HepG2 (cell line): Measurements from ENCODE around the gene CYB5R3. TPM values are rescaled to one million over a fixed set of nuclear protein-coding genes. Genes with fewer than 3 reads are reported as not detected.

ENCODE experiments used
- BRCA1 ChIP-seq: sonication (generic); formaldehyde crosslinking; IDR thresholded peaks from 2 replicates; pipeline ENCODE4 v1.4.0; 2020; ENCODE audit warnings: missing genetic modification reagents
- HNRNPL ChIP-seq: fragments of 200-400 bp; formaldehyde crosslinking; IDR thresholded peaks from 2 replicates; pipeline ENCODE4 v1.6.1; 2017; ENCODE audit warnings: mild to moderate bottlenecking, low read depth, low read length
- JUND ChIP-seq: sonication (generic); formaldehyde crosslinking; IDR thresholded peaks from 2 replicates; pipeline ENCODE4 v1.8.0; 2022; ENCODE audit warnings: mild to moderate bottlenecking, missing genetic modification reagents
- RAD51 ChIP-seq: fragments of 450-650 bp; IDR thresholded peaks from 2 replicates; pipeline ENCODE4 v1.6.1; 2016; ENCODE audit warnings: borderline replicate concordance
- SNAPC2 ChIP-seq: sonication (generic); formaldehyde crosslinking; IDR thresholded peaks from 2 replicates; pipeline ENCODE4 v1.8.1; 2022; ENCODE audit warnings: mild to moderate bottlenecking, missing genetic modification reagents
- SPEN ChIP-seq: sonication (generic); formaldehyde crosslinking; IDR thresholded peaks from 2 replicates; pipeline ENCODE4 v1.5.1; 2020; ENCODE audit warnings: low read depth, mild to moderate bottlenecking, missing genetic modification reagents
- TGIF2 ChIP-seq: IDR thresholded peaks from 2 replicates; pipeline ENCODE4 v1.6.1; 2016; ENCODE audit warnings: control low read depth, missing compliant biosample characterization
- ZFP90 ChIP-seq: sonication (generic); formaldehyde crosslinking; IDR thresholded peaks from 2 replicates; pipeline ENCODE4 v1.8.0; 2022; ENCODE audit warnings: missing genetic modification reagents, mild to moderate bottlenecking, inconsistent platforms, borderline replicate concordance
- ZMAT3 ChIP-seq: sonication (generic); formaldehyde crosslinking; conservative IDR thresholded peaks from 2 replicates; pipeline ENCODE4 v1.7.0; 2021; ENCODE audit warnings: missing genetic modification reagents
- ZMYM3 ChIP-seq: sonication (generic); formaldehyde crosslinking; IDR thresholded peaks from 2 replicates; pipeline ENCODE4 v1.5.1; 2020; ENCODE audit warnings: mild to moderate bottlenecking, missing genetic modification reagents
- ZNF17 ChIP-seq: sonication (generic); formaldehyde crosslinking; IDR thresholded peaks from 2 replicates; pipeline ENCODE4 v1.5.0; 2020; ENCODE audit warnings: mild to moderate bottlenecking, missing genetic modification reagents
- ZNF224 ChIP-seq: sonication (generic); formaldehyde crosslinking; IDR thresholded peaks from 2 replicates; pipeline ENCODE4 v1.5.0; 2020; ENCODE audit warnings: mild to moderate bottlenecking, missing genetic modification reagents
- ZNF253 ChIP-seq: sonication (generic); formaldehyde crosslinking; IDR thresholded peaks from 2 replicates; pipeline ENCODE4 v1.8.0; 2022; ENCODE audit warnings: mild to moderate bottlenecking, missing genetic modification reagents, borderline replicate concordance
- ZNF296 ChIP-seq: sonication (generic); formaldehyde crosslinking; conservative IDR thresholded peaks from 2 replicates; pipeline ENCODE4 v1.5.0; 2020; ENCODE audit warnings: mild to moderate bottlenecking, missing genetic modification reagents
- ZNF530 ChIP-seq: sonication (generic); formaldehyde crosslinking; IDR thresholded peaks from 2 replicates; pipeline ENCODE4 v1.5.0; 2020; ENCODE audit warnings: low read depth, mild to moderate bottlenecking, missing genetic modification reagents
- ZNF7 ChIP-seq: IDR thresholded peaks from 2 replicates; pipeline ENCODE4 v1.6.1; 2016; ENCODE audit warnings: missing biosample characterization, missing genetic modification reagents
- ZNF891 ChIP-seq: sonication (generic); formaldehyde crosslinking; IDR thresholded peaks from 2 replicates; pipeline ENCODE4 v1.5.0; 2020; ENCODE audit warnings: mild to moderate bottlenecking, missing genetic modification reagents
- polyA plus RNA-seq, 8 experiments: library from polyadenylated mRNA; depleted of rRNA in 3 of 8; stranded (reverse) in 7 of 8; unstranded in 1 of 8; fragments of >200 nt; fragmentation: Illumina TruSeq in 4 of 8; extraction: Trizol in 4 of 8; gene quantifications; 2 replicates each; pipeline versions ENCODE4 v1.2.1 to v1.2.3, GENCODE V29; 2011 to 2016; ENCODE audit warnings: low read depth in 4 of 8, missing spikeins in 1 of 8, mixed read lengths in 1 of 8; ENCODE audit not compliant: insufficient read depth in 1 of 8
- total RNA-seq, 5 experiments: library from RNA; depleted of rRNA; stranded (reverse); fragments of >200 nt; fragmentation: Illumina TruSeq; extraction: Trizol; gene quantifications; 2 replicates each; pipeline ENCODE4 v1.2.3, GENCODE V29; 2016; ENCODE audit warnings: low read depth in 1 of 5
- TF ChIP-seq, protein P1 (sequence below): sonication (generic); formaldehyde crosslinking; IDR thresholded peaks from 2 replicates; pipeline ENCODE4 v1.8.1; 2023; ENCODE audit warnings: mild to moderate bottlenecking, inconsistent platforms, moderate library complexity, missing genetic modification reagents, borderline replicate concordance
- TF ChIP-seq, protein P2 (sequence below): sonication (generic); formaldehyde crosslinking; IDR thresholded peaks from 2 replicates; pipeline ENCODE4 v1.5.0; 2020; ENCODE audit warnings: missing genetic modification reagents
- TF ChIP-seq, protein P3 (sequence below): sonication (generic); formaldehyde crosslinking; IDR thresholded peaks from 2 replicates; pipeline ENCODE4 v1.9.0; 2021; ENCODE audit warnings: missing genetic modification reagents, mild to moderate bottlenecking, borderline replicate concordance
- TF ChIP-seq, protein P4 (sequence below): sonication (generic); IDR thresholded peaks from 2 replicates; pipeline ENCODE4 v1.6.1; 2016; ENCODE audit warnings: low read depth, borderline replicate concordance
- TF ChIP-seq, protein P5 (sequence below): sonication (generic); formaldehyde crosslinking; IDR thresholded peaks from 2 replicates; pipeline ENCODE4 v1.5.0; 2020; ENCODE audit warnings: mild to moderate bottlenecking, missing genetic modification reagents

Gene CYB5R3
- total and polyA plus RNA-seq, 2 of the 13 experiments (the other 11 are each of a cell fraction or from before 2014, with no cell fraction given) = 32.4 to 305 TPM

DNA sequence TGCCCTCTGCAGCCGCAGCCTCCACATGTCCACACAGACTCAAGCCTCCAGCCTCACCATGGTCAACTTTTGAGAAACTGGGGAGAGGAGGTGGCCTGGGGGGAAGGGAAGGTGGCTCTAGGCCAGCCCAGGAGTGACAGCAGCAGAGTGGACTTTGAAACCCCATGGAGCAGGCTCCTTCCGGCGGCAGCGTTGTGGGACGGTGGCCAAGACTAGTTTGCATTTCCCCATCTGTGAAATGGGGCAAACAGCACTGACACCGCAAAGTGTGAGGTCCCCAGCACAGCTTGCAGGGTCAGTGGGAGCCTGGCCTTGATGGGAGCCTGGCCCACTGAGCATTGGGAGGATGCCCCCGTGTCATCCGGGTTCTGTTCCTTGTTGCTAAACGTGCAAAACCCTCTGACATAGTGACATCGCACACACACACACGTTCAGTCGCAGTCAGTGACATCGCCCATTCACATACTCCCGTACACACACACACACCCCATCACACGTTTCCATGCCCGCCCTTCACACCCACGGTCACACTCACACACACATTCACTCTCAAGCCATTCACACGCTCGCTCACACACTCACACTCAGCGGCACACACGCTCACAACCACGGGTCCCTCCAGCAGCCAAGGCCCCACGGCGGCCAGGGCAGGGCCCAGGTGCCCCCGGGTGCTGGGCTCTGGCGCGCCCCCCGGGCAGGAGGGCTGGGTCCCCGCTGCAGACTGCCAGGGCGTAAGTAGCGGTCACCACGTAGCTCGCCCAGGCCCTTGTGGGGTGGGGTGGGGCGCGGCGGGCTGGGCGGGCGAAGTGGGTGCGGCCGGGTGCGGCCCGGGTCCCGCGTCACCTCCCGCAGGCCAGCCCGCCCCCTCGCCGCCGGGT is 585 bp downstream of the CYB5R3 start (continued):
- no peak; the same call in none of the 2 replicates for TF ChIP-seq JUND
- peak; percentile 87; the same call in 1 of the 2 replicates for TF ChIP-seq ZFP90 (CRISPR knock-in tag)
- TF ChIP-seq, protein P1, sequence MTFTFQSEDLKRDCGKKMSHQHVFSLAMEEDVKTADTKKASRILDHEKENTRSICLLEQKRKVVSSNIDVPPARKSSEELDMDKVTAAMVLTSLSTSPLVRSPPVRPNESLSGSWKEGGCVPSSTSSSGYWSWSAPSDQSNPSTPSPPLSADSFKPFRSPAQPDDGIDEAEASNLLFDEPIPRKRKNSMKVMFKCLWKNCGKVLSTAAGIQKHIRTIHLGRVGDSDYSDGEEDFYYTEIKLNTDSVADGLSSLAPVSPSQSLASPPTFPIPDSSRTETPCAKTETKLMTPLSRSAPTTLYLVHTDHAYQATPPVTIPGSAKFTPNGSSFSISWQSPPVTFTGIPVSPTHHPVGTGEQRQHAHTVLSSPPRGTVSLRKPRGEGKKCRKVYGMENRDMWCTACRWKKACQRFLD (CRISPR knock-in tag) = 0 out of 2 replicates have a peak, but pooled peaks have one; percentile 79
- peak; percentile 54; the same call in 1 of the 2 replicates for TF ChIP-seq ZNF891 (CRISPR knock-in tag)
- TF ChIP-seq ZNF530 = 0 out of 2 replicates have a peak, but pooled peaks have one; percentile 45
- TF ChIP-seq ZNF224 (CRISPR knock-in tag) = peak; percentile 18; the same call in 1 of the 2 replicates
- TF ChIP-seq BRCA1 (CRISPR knock-in tag) = peak; percentile 75; the same call in 1 of the 2 replicates
- 0 out of 2 replicates have a peak, but pooled peaks have one; percentile 16 for TF ChIP-seq ZNF296 (CRISPR knock-in tag)
- no peak for TF ChIP-seq RAD51
- TF ChIP-seq, protein P2, sequence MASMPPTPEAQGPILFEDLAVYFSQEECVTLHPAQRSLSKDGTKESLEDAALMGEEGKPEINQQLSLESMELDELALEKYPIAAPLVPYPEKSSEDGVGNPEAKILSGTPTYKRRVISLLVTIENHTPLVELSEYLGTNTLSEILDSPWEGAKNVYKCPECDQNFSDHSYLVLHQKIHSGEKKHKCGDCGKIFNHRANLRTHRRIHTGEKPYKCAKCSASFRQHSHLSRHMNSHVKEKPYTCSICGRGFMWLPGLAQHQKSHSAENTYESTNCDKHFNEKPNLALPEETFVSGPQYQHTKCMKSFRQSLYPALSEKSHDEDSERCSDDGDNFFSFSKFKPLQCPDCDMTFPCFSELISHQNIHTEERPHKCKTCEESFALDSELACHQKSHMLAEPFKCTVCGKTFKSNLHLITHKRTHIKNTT = no peak
- peak; percentile 82; the same call in 1 of the 2 replicates for TF ChIP-seq ZMAT3
- TF ChIP-seq ZMYM3 = peak; percentile 99
- TF ChIP-seq SPEN = peak; percentile 70; the same call in 1 of the 2 replicates
- TF ChIP-seq, protein P3, sequence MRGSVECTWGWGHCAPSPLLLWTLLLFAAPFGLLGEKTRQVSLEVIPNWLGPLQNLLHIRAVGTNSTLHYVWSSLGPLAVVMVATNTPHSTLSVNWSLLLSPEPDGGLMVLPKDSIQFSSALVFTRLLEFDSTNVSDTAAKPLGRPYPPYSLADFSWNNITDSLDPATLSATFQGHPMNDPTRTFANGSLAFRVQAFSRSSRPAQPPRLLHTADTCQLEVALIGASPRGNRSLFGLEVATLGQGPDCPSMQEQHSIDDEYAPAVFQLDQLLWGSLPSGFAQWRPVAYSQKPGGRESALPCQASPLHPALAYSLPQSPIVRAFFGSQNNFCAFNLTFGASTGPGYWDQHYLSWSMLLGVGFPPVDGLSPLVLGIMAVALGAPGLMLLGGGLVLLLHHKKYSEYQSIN (CRISPR knock-in tag) = no peak; the same call in 1 of the 2 replicates
- TF ChIP-seq, protein P4, sequence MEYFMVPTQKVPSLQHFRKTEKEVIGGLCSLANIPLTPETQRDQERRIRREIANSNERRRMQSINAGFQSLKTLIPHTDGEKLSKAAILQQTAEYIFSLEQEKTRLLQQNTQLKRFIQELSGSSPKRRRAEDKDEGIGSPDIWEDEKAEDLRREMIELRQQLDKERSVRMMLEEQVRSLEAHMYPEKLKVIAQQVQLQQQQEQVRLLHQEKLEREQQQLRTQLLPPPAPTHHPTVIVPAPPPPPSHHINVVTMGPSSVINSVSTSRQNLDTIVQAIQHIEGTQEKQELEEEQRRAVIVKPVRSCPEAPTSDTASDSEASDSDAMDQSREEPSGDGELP = peak; percentile 68; the same call in 1 of the 2 replicates
- TF ChIP-seq, protein P5, sequence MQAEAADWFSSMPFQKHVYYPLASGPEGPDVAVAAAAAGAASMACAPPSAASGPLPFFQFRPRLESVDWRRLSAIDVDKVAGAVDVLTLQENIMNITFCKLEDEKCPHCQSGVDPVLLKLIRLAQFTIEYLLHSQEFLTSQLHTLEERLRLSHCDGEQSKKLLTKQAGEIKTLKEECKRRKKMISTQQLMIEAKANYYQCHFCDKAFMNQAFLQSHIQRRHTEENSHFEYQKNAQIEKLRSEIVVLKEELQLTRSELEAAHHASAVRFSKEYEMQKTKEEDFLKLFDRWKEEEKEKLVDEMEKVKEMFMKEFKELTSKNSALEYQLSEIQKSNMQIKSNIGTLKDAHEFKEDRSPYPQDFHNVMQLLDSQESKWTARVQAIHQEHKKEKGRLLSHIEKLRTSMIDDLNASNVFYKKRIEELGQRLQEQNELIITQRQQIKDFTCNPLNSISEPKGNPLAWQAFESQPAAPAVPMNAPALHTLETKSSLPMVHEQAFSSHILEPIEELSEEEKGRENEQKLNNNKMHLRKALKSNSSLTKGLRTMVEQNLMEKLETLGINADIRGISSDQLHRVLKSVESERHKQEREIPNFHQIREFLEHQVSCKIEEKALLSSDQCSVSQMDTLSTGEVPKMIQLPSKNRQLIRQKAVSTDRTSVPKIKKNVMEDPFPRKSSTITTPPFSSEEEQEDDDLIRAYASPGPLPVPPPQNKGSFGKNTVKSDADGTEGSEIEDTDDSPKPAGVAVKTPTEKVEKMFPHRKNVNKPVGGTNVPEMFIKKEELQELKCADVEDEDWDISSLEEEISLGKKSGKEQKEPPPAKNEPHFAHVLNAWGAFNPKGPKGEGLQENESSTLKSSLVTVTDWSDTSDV = peak; percentile 33; the same call in 1 of the 2 replicates
- peak; percentile 63; the same call in 1 of the 2 replicates for TF ChIP-seq SNAPC2 (CRISPR knock-in tag)
- TF ChIP-seq ZNF17 (CRISPR knock-in tag) = no peak
- TF ChIP-seq TGIF2 (CRISPR knock-in tag) = peak; percentile 96
- TF ChIP-seq ZNF7 (CRISPR knock-in tag) = no peak
- peak; percentile 94; the same call in 1 of the 2 replicates for TF ChIP-seq HNRNPL
- no peak for TF ChIP-seq ZNF253 (CRISPR knock-in tag)
